HG03135 (cell line): ENCODE measurements around the gene ASTN2.
"Not testable (repeated sequence)": the region's sequence is repeated elsewhere in the genome, so short reads cannot be mapped to it uniquely, and the experiment has no call there.

Experiments used
- ATAC-seq: cut with Tn5 transposase; IDR thresholded peaks from one replicate; pipeline ENCODE4 v1.9.1; 2021; ENCODE audit warnings: mild to moderate bottlenecking, moderate library complexity; ENCODE audit not compliant: unreplicated experiment

Gene ASTN2

DNA sequence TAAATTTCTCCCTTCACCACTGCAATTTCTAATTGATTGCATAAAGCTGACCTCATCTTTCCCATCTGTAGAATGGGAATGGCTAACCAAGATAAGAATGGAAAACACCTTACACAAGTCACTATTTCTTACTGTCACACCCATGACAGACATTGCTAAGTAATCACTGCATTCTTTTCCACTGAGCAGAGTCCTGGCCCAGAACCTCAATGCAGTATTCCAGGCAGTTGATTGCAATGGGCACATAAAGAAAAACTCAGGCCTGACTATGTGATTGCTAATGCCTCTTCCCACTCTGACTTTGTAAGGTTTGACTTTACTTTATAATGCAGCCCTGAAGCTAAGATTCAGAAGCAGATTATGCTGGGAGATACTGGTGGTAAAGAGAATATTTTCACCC lies 698.4 kb downstream of the ASTN2 start:
- ATAC-seq: no peak

DNA sequence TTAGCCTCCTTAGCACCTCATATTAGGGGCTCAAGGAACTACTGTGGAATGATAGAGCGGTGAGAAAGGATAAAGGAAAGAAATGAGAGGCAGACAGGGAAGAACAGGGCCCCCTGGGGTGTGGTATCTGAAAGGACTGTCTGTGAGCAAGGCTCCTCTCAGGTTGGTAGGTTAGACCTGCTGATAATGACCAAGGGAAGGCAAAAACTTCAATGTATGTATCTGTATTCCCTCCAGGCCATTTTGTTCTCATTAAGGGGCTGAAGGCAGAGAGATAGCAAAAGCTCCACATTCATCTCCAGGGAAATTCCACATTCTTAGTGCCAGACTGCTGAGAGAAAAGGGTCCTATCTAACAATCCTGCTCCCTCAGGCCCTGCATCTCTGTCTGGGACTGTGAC lies 699.1 kb downstream of the ASTN2 start:
- ATAC-seq: no peak

DNA sequence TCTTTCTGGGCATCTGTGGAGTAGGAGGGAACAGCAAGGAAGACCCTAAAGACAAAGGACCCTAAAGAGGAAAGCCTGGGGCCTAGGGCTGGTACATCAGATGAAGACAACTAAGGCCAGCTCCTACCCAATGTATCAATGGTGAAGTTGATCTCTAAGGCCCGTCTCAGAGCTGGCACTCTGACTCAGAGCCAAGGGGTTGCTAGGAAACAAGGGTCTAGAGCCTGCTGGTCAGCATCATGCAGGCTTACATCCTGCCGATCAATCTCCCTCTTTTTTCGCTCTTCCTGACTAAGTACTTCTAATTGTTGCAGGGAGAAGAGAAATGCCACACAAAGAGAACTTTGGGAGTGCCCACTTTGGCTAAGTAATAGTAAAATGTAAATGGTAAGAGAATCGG lies 701.6 kb downstream of the ASTN2 start:
- no peak for ATAC-seq

DNA sequence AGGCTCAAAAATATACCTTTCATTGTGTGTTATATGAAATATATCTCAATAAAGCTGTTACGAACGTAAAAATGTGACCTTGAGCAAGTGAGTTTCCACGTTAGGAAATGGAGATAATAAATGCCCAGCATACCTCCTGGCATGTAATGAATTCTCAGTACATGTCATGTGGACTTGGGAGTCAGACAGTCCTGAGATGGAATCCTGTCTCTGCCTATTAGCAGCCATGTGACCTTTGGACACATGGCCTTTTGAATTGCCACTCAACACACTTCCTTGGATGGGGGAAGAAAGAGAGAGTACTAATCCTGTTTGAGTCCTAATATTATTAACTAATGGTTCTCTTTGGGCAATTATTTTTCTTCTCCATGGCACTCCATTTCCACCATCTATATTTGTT lies 702.1 kb downstream of the ASTN2 start:
- ATAC-seq: no peak

DNA sequence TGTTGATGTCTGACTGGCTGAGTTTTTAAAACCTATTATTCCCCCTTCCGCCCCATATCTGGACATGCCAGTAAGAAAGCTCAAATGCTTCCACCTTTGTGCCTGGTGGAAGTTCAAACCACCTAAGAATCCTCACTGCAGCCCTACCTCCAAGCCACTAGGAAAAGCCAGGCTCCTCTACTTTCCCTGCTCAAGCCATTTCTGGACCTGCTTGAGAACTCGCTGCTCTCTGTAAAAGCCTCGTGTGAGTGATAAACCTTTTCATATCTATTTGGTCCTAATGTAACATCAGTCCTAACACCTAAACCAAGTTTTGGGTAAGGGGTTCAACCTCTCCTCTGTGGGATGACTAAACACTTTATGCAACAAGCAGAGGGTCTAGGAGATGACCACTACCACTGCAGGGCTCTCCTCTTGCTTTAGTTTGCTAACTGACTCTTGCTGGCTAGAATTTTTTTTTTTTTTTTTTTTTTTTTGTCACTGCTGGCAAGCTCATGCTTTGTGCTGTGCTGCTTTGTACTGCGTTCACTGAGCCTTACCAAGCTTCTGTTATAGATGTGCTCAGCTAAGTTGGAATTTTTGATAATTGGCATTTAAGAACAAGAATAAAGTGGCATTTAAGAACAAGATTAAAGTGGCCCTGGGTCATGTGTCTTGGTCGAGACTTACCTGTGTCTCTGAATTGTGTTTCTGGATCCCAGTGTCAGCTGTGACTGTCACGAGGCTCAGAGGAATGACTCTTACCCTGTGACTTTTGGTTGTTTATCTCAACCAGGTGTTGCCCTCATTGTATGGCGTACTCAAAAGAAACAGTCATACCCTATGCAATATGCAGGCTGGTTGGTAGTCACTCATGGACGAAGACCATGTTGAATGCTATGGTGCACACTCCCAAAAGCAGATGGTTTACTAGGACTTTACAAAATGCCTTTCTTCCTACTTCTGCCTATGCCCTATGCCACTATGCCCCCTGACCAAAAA lies 708.3 kb downstream of the ASTN2 start:
- no peak for ATAC-seq

DNA sequence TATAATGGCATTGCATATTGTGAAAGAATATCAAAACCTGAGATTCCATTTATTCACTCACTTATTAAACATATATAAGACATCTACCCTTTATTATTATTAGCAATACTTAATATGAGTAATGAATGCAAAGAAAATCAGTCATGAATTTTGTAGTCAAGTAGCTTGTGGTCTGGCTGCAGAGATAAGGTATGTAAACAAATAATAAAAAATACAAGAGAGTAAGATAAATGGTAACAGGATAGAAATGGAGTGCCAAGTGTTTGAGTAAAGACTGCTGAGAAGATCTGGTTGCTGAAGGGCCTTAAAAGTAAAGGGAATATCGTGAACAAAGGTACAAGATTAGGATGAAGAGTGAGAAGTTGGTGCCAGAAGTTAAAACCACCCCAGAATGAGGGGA lies 709.3 kb downstream of the ASTN2 start:
- no peak for ATAC-seq

DNA sequence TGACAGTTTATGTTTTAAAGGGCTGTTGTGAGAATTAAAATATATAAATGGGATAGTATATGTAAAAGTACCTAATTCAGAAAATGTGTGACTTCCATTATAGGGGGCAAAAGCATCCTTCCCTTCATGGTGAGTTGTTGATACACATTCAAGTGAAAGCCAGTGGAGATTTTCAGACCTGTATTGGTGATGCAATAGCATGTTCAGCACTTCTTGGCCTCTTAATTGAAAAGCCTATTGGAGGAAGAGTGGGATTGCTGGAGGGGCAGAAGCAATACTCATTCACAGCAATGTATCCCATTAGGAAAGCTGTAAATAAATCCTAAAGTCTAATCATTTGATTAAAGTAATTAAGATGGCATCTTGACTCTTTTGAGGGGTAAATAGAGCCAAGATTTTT lies 710.4 kb downstream of the ASTN2 start:
- no peak for ATAC-seq

DNA sequence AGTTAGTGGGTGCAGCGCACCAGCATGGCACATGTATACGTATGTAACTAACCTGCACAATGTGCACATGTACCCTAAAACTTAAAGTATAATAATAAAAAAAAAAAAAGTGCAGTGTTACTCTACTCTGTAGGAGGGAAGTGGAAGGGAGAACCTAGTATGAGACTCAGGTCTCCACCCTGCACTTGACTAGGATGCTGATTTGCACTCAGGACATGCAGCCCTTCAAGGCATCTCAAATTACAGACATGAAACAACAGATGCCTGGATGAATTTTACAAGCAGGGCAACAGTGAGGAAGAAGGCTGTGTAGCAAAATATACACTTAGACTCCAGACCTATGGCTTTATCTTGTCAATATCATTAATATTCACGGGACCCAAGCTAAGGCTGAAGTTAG lies 711.2 kb downstream of the ASTN2 start:
- ATAC-seq: no peak

DNA sequence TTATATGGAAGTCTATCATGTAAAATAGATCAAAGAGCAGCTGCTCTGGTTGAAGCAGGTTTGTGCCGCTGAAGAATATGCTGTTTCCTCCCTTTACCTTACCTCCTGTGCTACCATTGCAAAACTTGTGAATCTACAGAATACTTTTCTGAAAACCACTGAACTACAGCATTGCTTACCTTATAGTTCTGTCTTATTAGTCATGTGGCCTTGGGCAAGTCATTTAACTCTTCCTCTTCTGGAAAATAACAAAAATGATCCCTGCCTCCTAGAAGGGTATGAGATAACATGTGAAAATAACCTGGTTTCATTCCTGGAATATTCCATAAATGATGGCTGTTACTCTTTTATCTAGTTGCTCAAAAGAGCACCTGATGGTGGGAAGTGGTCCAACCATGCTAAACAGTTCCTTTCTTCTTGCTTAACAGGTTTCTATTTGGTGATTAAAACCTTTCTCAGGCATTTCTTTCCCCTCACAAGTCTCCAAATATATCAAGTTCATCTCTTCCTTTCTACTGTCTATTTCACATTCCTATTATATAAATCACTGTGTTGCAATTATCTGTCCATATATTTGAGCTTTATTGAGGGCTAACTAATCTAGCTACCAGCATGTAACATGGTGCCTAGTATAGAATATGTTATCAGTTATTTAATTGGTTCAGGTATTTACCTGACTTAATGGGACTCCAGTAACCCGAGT lies 712.8 kb downstream of the ASTN2 start:
- no peak for ATAC-seq

DNA sequence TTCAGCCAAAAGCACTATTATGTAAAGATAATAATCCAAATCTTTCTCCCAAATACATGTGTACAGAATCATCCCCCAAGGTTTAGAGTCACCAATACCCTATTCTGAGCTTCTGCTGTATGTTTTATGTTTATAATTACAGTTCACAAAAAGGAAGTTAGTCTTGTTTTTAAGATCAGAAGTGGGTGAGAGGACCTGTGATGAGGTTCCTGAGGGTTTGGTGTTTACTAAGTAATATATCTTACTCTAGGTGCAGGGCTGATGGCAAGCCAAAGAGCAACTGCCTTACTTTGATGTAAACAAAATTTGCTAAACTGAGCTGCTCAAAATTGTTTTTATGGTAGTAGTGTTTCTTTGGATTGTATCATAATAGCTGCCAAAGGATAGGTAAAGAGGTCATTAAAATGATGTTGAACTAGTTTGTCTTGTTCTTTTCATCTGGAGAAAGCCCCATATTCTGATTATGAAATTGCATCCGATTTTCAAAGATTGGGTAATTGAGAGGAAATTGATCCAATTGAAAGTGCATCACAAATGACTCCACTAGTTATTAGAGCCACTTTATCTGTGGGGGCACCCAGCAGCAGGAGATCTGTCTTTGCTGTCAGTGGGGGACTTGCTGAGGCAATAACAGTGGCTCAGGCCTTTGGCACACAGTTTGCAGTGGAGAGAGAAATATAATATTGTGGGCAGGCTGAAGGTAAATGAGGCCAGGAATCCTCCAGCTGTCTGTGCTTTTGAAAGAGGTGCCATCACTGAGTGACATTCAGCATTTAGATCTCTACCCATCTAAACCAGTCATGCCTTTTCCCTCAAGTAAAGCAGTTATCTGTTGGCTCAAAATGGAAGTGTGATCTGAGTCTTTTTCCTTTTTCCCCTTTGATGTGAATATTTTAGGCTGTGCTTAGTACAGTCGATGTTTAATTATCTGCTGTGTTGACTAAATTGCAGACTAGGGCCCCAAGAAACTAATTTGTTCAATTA lies 713.7 kb downstream of the ASTN2 start:
- no peak for ATAC-seq

DNA sequence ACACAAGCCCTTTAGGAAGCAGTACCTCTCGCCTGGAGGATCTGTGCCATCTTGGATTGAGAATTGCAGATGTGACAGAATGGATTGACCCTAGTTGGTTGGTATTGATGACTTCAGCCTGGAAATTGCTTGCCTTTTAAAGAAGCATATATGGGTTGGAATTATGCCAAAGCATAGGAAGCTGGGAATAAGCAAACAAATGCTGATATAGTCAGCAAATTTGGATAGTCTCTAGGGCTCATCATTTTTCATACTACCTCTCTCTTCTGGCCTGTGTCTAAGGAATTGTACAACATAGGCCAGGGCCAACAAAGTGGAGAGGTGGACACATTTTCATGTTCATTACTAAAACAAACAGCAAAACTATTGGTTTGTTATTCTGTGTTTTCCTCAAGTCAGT lies 714.6 kb downstream of the ASTN2 start:
- no peak for ATAC-seq

DNA sequence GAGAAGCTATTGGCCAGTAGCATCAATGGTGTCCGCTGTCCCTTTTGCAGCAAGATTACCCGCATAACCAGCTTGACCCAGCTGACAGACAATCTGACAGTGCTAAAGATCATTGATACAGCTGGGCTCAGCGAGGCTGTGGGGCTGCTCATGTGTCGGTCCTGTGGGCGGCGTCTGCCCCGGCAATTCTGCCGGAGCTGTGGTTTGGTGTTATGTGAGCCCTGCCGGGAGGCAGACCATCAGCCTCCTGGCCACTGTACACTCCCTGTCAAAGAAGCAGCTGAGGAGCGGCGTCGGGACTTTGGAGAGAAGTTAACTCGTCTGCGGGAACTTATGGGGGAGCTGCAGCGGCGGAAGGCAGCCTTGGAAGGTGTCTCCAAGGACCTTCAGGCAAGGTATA lies 717.0 kb downstream of the ASTN2 start:
- ATAC-seq: no peak

DNA sequence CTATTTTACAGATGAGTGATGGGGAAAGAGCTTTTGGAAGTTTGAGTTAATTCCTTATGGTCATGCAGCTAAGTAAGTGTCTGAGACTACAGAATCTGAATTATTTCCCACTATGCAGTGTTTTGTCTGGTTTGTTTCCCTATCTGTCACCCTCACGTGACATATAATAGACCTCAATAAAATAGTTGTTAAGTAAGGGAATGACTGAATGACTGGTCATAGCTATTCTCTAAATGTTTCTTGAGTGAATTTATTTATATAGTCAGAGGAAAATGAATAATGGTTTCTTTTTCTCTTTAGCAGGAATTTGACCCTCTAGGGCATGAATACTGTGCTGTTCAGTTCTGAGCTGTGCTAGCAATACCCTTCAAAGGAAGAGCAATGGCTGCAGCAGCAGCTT lies 717.5 kb downstream of the ASTN2 start:
- ATAC-seq: no peak

DNA sequence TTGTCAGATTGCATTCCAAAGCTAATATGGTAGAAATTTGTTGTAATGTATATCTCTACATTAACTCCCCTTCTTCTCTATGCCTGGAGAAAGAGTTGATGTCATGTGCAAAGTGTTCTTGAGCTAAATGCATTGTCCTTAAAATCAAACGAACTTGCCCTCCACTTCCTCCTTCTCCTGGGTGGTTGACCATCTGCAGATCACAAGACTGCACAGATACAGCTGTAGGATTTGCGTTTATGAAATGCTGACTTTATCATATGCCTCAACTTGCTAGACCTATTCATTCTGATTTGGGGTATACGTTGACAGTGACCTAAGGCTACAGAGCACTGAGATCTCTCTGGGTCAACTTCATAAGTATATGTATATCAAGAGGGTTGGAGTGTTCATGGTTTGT lies 719.4 kb downstream of the ASTN2 start:
- ATAC-seq: no peak

DNA sequence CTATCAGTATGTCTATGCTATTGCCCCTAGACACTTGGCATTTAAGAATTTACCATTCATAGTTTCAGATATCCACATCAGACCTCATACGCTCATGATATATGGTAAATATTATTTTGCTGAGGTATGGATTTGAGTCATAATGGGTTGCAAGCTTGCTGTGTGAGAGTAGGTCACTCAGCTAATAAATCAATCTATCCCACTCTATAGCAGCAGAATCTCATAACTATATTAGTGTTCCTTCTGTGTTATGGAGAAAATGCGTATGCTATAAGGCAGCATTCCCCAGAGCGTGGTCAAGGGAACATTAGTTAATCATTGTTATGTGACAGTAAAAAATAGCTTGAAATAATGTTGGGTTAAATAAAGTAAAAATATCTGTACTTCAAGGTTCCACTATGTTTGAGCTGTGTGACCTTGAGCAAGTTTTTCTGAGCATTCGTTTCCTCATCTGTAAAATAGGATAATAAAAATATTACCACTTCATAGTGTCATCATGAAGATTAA lies 720.0 kb downstream of the ASTN2 start:
- no peak for ATAC-seq

DNA sequence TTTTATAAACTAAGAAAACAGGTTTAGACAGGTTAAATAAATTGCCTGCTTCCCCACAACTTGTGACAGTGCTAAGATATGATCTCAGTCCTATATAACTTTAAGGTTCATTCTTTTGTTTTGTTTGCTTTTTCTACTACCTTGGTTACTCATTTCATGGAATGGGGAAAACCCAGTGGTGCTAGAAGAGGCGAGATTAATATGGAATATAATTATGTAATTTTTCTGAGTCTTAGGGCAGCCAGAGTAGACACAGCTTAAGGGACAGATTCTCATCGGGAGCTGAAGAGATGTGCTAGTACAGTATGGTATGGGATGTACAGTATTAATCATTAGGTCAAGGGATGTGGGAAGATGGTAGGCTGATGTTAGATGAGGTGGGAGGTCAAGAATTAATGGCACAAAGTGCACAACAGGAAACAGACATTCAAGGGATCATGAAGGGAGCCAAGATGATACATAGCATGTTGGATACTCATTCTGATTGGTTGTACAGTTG lies 721.6 kb downstream of the ASTN2 start:
- no peak for ATAC-seq

DNA sequence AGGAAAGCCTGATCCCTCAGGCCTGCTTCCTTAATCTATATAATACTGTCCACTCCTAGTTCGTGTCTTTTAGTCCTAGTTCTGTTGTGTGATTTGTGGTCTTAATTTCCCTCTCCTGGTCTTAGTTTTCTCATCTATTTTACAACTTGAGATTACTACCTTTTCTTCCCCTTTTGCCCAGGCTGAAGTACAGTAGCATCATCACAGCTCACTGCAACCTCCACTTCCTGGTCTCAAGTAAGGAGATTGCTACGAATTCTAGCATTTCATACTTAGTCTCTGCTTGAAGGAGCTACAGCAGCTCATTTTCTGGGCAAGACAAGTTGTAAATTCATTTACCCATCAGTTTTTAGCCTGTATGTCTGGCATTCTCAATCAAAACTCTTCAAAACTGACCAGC lies 722.2 kb downstream of the ASTN2 start:
- ATAC-seq: no peak

DNA sequence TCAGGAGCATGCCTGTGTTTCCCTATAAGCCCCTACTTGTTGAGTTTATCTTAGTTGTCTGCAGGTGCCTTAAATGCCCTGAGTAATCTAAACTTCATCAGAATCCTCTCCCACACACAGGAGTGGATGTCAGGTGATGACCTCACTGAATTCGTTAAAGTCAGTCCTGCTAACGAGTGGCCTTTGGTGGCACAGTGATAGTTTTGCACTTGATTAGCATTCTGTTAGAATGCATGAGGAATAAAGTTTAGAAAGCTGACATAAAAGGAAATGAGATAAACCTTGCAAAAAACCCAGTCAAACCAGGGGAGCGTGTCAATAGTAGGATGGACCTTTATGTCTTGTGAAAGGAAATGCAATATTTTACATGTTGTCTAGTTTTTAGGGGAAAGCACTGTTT lies 723.2 kb downstream of the ASTN2 start:
- ATAC-seq: no peak

DNA sequence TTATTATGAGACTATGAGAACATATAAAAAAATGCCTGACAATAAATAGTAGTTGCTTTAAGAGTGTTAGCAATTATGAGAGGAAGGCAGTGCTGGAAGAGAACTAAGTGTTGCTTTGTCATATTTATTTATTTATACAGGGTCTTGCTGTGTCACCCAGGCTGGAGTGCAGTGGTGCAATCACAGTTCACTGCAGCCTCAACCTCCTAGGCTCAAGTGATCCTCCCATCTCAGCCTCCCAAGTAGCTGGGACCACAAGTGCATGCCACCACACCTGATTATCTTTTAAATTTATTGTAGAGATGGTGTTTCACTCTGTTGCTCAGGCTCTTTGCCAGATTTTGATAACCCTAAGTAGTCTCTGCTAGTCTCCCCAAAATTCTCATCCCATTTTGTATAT lies 724.1 kb downstream of the ASTN2 start:
- not testable (repeated sequence) for ATAC-seq

DNA sequence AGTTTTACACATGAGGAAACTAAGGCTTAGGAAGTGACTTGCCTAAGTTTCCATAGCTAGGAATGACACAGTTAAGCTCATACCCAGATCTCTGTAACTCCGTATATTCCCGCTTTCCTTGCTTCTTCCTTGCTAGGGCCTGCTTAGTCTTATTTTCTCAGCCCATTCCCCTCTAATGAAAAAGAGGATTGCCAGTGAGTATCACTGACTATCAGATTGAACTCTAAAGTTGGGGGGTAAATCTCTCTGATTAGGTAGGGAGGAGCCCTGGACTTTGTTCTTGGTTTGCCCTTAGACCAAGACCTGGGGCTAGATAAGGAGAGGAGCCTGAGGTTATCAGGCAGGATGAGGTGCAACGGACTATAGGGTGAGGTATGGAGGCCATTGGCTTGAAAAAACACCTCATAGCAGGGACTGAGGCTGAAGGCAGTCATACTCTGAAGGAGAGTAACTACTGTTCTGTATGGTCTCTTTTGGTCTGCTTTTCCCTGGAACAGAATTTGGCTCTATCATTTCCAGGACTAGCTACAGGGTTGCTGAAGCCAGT lies 725.3 kb downstream of the ASTN2 start:
- ATAC-seq: no peak
